HepG2 (cell line): ENCODE measurements around the gene CELSR2. TPM values are rescaled to one million over a fixed set of nuclear protein-coding genes. Genes with fewer than 3 reads are reported as not detected.

ENCODE experiments used
- ARNT ChIP-seq: fragments of 450-650 bp; IDR thresholded peaks from 2 replicates; pipeline ENCODE4 v1.6.1; 2017
- CENPT ChIP-seq: sonication (generic); formaldehyde crosslinking; IDR thresholded peaks from 2 replicates; pipeline ENCODE4 v1.8.0; 2022; ENCODE audit warnings: low read depth, mild to moderate bottlenecking, moderate library complexity, missing genetic modification reagents
- CSRNP2 ChIP-seq: sonication (generic); formaldehyde crosslinking; conservative IDR thresholded peaks from 2 replicates; pipeline ENCODE4 v1.8.0; 2022; ENCODE audit warnings: low read depth, missing genetic modification reagents
- FOXO1 ChIP-seq: sonication (generic); formaldehyde crosslinking; IDR thresholded peaks from 2 replicates; pipeline ENCODE4 v1.4.0; 2020; ENCODE audit warnings: missing genetic modification reagents
- GMEB1 ChIP-seq: sonication (generic); formaldehyde crosslinking; IDR thresholded peaks from 2 replicates; pipeline ENCODE4 v1.5.1; 2020; ENCODE audit warnings: missing genetic modification reagents, mild to moderate bottlenecking, borderline replicate concordance
- JUN ChIP-seq: sonication (generic); formaldehyde crosslinking; IDR thresholded peaks from 2 replicates; pipeline ENCODE4 v1.4.0; 2020; ENCODE audit warnings: mild to moderate bottlenecking, missing genetic modification reagents
- PHB2 ChIP-seq: fragments of 450-650 bp; IDR thresholded peaks from 2 replicates; pipeline ENCODE4 v1.6.1; 2018; ENCODE audit not compliant: partially characterized antibody
- POLR2A ChIP-seq, 2 experiments: IDR thresholded peaks; 2 replicates each; pipeline ENCODE4 v1.6.1; 2011; ENCODE audit warnings: low read depth in 2 of 2, low read length in 2 of 2, mild to moderate bottlenecking in 1 of 2, moderate library complexity in 1 of 2; ENCODE audit not compliant: insufficient read depth in 1 of 2
- RNF2 ChIP-seq: fragments of 450-650 bp; conservative IDR thresholded peaks from 2 replicates; pipeline ENCODE4 v1.6.1; 2016; ENCODE audit warnings: low read depth
- SALL2 ChIP-seq: sonication (generic); formaldehyde crosslinking; IDR thresholded peaks from 2 replicates; pipeline ENCODE4 v1.8.1; 2023; ENCODE audit warnings: mild to moderate bottlenecking, missing genetic modification reagents, inconsistent platforms
- SKIL ChIP-seq: sonication (generic); formaldehyde crosslinking; IDR thresholded peaks from 2 replicates; pipeline ENCODE4 v1.8.0; 2022; ENCODE audit warnings: missing genetic modification reagents, mild to moderate bottlenecking, moderate library complexity, borderline replicate concordance
- SNAI1 ChIP-seq: sonication (generic); formaldehyde crosslinking; IDR thresholded peaks from 2 replicates; pipeline ENCODE4 v1.5.0; 2020; ENCODE audit warnings: mild to moderate bottlenecking, missing genetic modification reagents, borderline replicate concordance
- SRY ChIP-seq: sonication (generic); formaldehyde crosslinking; IDR thresholded peaks from 2 replicates; pipeline ENCODE4 v1.8.0; 2022; ENCODE audit warnings: mild to moderate bottlenecking, missing genetic modification reagents
- TCF7 ChIP-seq: sonication (generic); IDR thresholded peaks from 2 replicates; pipeline ENCODE4 v1.6.1; 2016; ENCODE audit warnings: antibody characterized with exemption, low read depth
- TEAD2 ChIP-seq: sonication (generic); formaldehyde crosslinking; IDR thresholded peaks from 2 replicates; pipeline ENCODE4 v1.9.0; 2021; ENCODE audit warnings: missing genetic modification reagents
- ZBTB49 ChIP-seq: sonication (generic); formaldehyde crosslinking; IDR thresholded peaks from 2 replicates; pipeline ENCODE4 v1.4.0; 2020; ENCODE audit warnings: missing genetic modification reagents, borderline replicate concordance
- ZNF12 ChIP-seq: sonication (generic); formaldehyde crosslinking; IDR thresholded peaks from 2 replicates; pipeline ENCODE4 v1.5.0; 2020; ENCODE audit warnings: missing genetic modification reagents
- ZNF382 ChIP-seq: sonication (generic); formaldehyde crosslinking; IDR thresholded peaks from 2 replicates; pipeline ENCODE4 v1.5.0; 2020; ENCODE audit warnings: missing genetic modification reagents, mild to moderate bottlenecking, borderline replicate concordance
- ZNF562 ChIP-seq: sonication (generic); formaldehyde crosslinking; IDR thresholded peaks from 2 replicates; pipeline ENCODE4 v1.8.0; 2022; ENCODE audit warnings: missing genetic modification reagents, borderline replicate concordance
- ZNF784 ChIP-seq: sonication (generic); formaldehyde crosslinking; IDR thresholded peaks from 2 replicates; pipeline ENCODE4 v1.5.1; 2020; ENCODE audit warnings: missing genetic modification reagents, mild to moderate bottlenecking, borderline replicate concordance
- ZSCAN30 ChIP-seq: sonication (generic); formaldehyde crosslinking; IDR thresholded peaks from 2 replicates; pipeline ENCODE4 v1.5.0; 2020; ENCODE audit warnings: mild to moderate bottlenecking, missing genetic modification reagents
- polyA plus RNA-seq, 8 experiments: library from polyadenylated mRNA; depleted of rRNA in 3 of 8; stranded (reverse) in 7 of 8; unstranded in 1 of 8; fragments of >200 nt; fragmentation: Illumina TruSeq in 4 of 8; extraction: Trizol in 4 of 8; gene quantifications; 2 replicates each; pipeline versions ENCODE4 v1.2.1 to v1.2.3, GENCODE V29; 2011 to 2016; ENCODE audit warnings: low read depth in 4 of 8, missing spikeins in 1 of 8, mixed read lengths in 1 of 8; ENCODE audit not compliant: insufficient read depth in 1 of 8
- total RNA-seq, 5 experiments: library from RNA; depleted of rRNA; stranded (reverse); fragments of >200 nt; fragmentation: Illumina TruSeq; extraction: Trizol; gene quantifications; 2 replicates each; pipeline ENCODE4 v1.2.3, GENCODE V29; 2016; ENCODE audit warnings: low read depth in 1 of 5

Gene CELSR2
- total and polyA plus RNA-seq, 2 of the 13 experiments (the other 11 are each of a cell fraction or from before 2014, with no cell fraction given) = 4.0 to 6.6 TPM

GRCh38 chr1:109263597-109264378, 14.4 kb downstream of the CELSR2 start (continued):
- TF ChIP-seq ZNF382 = no peak
- no peak for TF ChIP-seq CENPT (CRISPR knock-in tag)
- no peak for TF ChIP-seq ZSCAN30 (CRISPR knock-in tag)
- TF ChIP-seq SKIL (CRISPR knock-in tag) = peak; percentile 59; the same call in 1 of the 2 replicates
- TF ChIP-seq PHB2 = no peak
- peak; percentile 67 for TF ChIP-seq JUN
- peak; percentile 74; the same call in 1 of the 2 replicates for TF ChIP-seq ZBTB49
- TF ChIP-seq ZNF562 (CRISPR knock-in tag) = no peak
- no peak for TF ChIP-seq CSRNP2 (CRISPR knock-in tag)
- TF ChIP-seq SALL2 (CRISPR knock-in tag) = peak; percentile 79; the same call in 1 of the 2 replicates
- TF ChIP-seq SNAI1 (CRISPR knock-in tag) = no peak
- peak; percentile 79; the same call in 1 of the 2 replicates for TF ChIP-seq ZNF12 (CRISPR knock-in tag)
- TF ChIP-seq TCF7 = no peak
- peak; percentile 90 for TF ChIP-seq RNF2
- no peak for TF ChIP-seq POLR2A (IDR thresholded peaks at IDR 0.05; ENCODE audit: insufficient read depth in 1 of 2, low read depth in 2 of 2, low read length in 2 of 2)
- peak; percentile 72; the same call in 1 of the 2 replicates for TF ChIP-seq GMEB1 (CRISPR knock-in tag)
- no peak for TF ChIP-seq ARNT
- TF ChIP-seq SRY (CRISPR knock-in tag) = peak; percentile 90; the same call in 1 of the 2 replicates
- TF ChIP-seq ZNF784 (CRISPR knock-in tag) = 0 out of 2 replicates have a peak, but pooled peaks have one; percentile 90
- TF ChIP-seq FOXO1 (CRISPR knock-in tag) = peak; percentile 75
- no peak for TF ChIP-seq TEAD2 (CRISPR knock-in tag)
